CD4-positive, alpha-beta T cell treated with Interferon gamma for 1 hour (primary cell): ENCODE measurements around the gene ZNF608.

Experiments used
- DNase-seq: peaks from one replicate; pipeline ENCODE4 v3.0.0-alpha.2; 2020

The ZNF608 gene

GRCh38 chr5:124752854-124753720 is 6.6 kb upstream of the ZNF608 start:
- DNase-seq: no peak

GRCh38 chr5:124751031-124751430 is 4.6 kb upstream of the ZNF608 start:
- DNase-seq: no peak

GRCh38 chr5:124748687-124749594 is 2.5 kb upstream of the ZNF608 start:
- peak; percentile 79 for DNase-seq

GRCh38 chr5:124747791-124748686 is 1.6 kb upstream of the ZNF608 start:
- peak; percentile 39 for DNase-seq

- DNase-seq: peak; percentile 69
These were observed 714 bp upstream of the ZNF608 start for GRCh38 chr5:124746916-124747790.

GRCh38 chr5:124745007-124745927 is 1.2 kb downstream of the ZNF608 start:
- DNase-seq: no peak

- DNase-seq: no peak
These were observed 2.1 kb downstream of the ZNF608 start for GRCh38 chr5:124744170-124744971.

- peak; percentile 19 for DNase-seq
These were observed 2.8 kb downstream of the ZNF608 start for GRCh38 chr5:124743602-124744169.

GRCh38 chr5:124742983-124743601 is 3.3 kb downstream of the ZNF608 start:
- no peak for DNase-seq

- DNase-seq: no peak
These were observed 3.9 kb downstream of the ZNF608 start for GRCh38 chr5:124742521-124742920.

- DNase-seq: no peak
These were observed 4.5 kb downstream of the ZNF608 start for GRCh38 chr5:124741711-124742496.

- DNase-seq: no peak
These were observed 5.4 kb downstream of the ZNF608 start for GRCh38 chr5:124740991-124741583.

GRCh38 chr5:124740071-124740470 is 6.4 kb downstream of the ZNF608 start:
- no peak for DNase-seq

GRCh38 chr5:124739634-124740025 is 6.8 kb downstream of the ZNF608 start:
- no peak for DNase-seq

- no peak for DNase-seq
These were observed 7.5 kb downstream of the ZNF608 start for GRCh38 chr5:124738681-124739633.

GRCh38 chr5:124737651-124738050 is 8.8 kb downstream of the ZNF608 start:
- no peak for DNase-seq
